Thyroid gland (tissue), 4 donors: Measurements from ENCODE around the gene DLGAP1.

Source experiments
- POLR2A ChIP-seq, 2 donors: fragments of 450-650 bp; IDR thresholded peaks; one replicate each; pipeline ENCODE4 v1.6.1; 2017; ENCODE audit warnings: antibody characterized with exemption in 2 of 2, mild to moderate bottlenecking in 2 of 2, moderate library complexity in 1 of 2
- TF ChIP-seq, protein P1 (sequence below), 6 experiments: fragments of 200-600 bp in 3 of 6; fragments of 450-650 bp in 3 of 6; sonication (generic) in 3 of 6; IDR thresholded peaks; one replicate each; pipeline ENCODE4 v1.5.1; 2016 to 2019; ENCODE audit warnings: antibody characterized with exemption in 6 of 6, mild to moderate bottlenecking in 2 of 6, inconsistent platforms in 1 of 6, moderate library complexity in 1 of 6

DNA sequence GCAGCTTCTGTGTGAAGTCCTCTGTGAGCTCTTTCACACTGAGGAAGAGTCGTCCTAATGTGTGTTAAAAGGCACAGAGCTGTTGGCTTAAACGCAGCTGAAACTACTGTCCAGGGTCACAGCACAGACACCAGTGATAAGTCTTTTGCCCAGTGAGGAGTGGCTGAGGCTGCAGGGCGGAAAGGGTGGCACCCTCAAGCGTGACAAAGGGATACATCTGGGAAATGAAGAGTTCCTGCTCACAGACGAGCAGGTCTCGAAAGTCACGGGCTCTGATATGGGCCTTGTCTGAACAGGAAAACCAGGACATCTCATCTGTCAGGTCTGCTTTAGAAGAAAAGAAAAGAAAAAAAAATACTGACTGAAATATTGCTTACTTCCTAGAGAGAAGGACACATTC lies 968.6 kb downstream of the DLGAP1 start:
- TF ChIP-seq, protein P1, sequence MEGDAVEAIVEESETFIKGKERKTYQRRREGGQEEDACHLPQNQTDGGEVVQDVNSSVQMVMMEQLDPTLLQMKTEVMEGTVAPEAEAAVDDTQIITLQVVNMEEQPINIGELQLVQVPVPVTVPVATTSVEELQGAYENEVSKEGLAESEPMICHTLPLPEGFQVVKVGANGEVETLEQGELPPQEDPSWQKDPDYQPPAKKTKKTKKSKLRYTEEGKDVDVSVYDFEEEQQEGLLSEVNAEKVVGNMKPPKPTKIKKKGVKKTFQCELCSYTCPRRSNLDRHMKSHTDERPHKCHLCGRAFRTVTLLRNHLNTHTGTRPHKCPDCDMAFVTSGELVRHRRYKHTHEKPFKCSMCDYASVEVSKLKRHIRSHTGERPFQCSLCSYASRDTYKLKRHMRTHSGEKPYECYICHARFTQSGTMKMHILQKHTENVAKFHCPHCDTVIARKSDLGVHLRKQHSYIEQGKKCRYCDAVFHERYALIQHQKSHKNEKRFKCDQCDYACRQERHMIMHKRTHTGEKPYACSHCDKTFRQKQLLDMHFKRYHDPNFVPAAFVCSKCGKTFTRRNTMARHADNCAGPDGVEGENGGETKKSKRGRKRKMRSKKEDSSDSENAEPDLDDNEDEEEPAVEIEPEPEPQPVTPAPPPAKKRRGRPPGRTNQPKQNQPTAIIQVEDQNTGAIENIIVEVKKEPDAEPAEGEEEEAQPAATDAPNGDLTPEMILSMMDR (IDR thresholded peaks at IDR 0.05): no peak
- no peak for TF ChIP-seq POLR2A (IDR thresholded peaks at IDR 0.05)
